GM19372 (cell line): ENCODE measurements around the gene S100A8.
"Not testable (repeated sequence)": the region's sequence is repeated elsewhere in the genome, so short reads cannot be mapped to it uniquely, and the experiment has no call there.

Experiments
- ATAC-seq: cut with Tn5 transposase; IDR thresholded peaks from one replicate; pipeline ENCODE4 v1.9.1; 2021; ENCODE audit warnings: mild to moderate bottlenecking, low read depth, moderate library complexity; ENCODE audit not compliant: unreplicated experiment

S100A8 gene

DNA sequence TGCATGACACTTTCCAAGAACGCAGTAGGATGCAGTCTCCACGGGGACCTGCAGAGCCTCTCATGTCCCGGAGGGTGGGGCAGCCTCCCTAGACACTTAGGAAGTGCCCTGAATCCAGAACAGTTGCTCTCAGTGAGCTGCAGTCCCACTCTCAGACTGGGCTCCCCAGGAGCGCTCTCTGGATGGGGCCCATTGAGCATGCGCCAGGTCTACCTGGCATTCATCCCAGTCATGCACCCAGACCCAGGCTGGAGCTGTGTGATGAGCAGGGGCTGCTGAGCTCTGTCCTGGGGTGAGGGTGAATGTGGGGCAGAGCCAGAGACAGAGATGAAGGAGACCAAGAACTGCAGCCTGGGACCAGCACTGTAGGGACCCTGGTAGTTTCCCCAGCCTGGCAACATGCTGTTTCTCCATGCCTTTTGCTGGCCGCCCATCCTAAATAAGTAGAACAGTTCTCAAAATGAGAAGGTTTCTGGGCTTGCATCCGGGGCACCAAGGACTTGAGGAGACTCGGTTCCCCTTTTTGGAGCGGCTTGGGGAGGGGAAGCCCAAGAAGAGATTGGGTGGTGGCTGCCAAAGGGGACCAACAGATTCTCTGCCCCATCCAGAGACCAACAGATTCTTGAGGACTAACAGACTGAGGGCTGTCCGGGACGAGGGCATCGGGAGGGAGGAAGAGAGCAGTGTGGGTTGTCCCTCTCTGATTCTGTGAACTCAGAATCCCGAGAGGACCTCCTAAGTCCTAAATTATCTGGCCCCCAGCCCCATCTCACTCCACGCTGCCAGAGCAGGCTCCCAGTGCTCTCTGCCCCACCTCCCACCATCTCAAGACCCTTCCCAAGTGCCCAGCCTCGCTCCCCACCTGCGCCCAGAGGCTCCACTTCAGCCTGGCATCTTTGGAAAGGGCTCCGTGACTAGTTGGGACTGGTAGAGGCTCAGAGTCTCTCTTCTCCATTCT is 41.2 kb downstream of the S100A8 start:
- no peak for ATAC-seq

DNA sequence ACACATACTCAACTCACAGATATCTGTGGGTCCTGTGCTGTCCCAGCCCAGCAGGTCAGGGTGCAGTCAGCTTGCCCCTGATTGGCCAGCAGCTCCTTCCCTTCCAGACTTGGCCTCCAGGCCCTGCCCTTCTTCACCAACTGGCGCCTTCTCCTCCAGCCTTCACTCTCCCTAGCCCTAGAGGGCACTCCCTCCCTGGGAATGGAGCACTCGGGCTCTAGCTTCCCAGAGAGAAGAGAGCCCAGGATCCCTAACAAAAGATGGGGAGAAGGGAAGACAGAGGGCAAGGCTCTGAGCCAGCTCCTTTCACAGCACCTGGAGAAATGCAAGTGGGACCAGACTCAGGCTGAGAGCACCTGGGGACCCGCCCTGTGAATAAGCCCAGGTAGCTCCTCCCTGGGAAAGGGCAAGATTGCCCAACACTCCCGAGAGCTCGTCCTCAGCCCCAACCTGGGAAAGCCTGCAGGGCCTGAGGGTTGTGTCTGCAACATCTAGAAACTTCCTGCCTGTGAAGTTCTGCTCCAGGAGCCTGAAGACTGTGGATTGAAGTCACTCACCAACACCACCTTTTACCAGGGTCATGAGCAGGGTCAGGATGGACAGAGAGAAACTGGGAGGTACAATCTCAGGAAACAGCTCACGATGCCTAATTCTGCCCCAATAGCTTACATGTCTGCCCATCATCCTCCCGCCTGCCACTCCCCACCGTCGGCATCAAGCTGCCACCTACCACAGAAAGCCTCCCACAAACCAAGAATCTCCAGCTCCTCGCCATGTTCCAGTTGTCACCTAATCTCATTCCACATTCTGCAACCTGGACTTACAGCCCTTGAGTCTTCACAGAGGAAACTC is 42.1 kb downstream of the S100A8 start, which contains the start of gene PGLYRP4:
Gene PGLYRP4, minus strand, starts transcription at position 331 of the 852 bp plus-strand sequence. CDS start 909 bp downstream, outside the sequence.
- ATAC-seq: no peak

- ATAC-seq: no peak
Measured at GRCh38 chr1:153347856-153348255, 43.0 kb downstream of the S100A8 start.

DNA sequence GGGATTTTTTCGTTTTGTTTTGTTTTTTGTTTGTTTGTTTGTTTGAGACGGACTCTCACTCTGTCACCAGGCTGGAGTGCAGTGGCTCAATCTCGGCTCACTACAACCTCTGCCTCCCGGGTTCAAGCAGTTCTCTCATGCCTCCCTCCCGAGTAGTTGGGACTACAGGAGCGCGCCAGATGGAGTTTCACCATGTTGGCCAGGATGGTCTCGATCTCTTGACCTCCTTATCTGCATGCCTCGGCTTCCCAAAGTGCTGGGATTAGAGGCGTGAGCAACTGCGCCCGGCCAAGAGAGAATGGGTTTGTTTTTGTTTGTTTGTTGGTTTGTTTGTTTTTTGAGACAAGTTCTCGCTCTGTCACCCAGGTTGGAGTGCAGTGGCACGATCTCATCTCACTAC is 43.8 kb downstream of the S100A8 start:
- not testable (repeated sequence) for ATAC-seq

- no peak for ATAC-seq
Measured at GRCh38 chr1:153346077-153346723, 44.7 kb downstream of the S100A8 start.

- no peak for ATAC-seq
Measured at GRCh38 chr1:153345187-153346076, 45.4 kb downstream of the S100A8 start.

GRCh38 chr1:153344718-153345025 is 46.2 kb downstream of the S100A8 start:
- no peak for ATAC-seq

- ATAC-seq: no peak
Measured at GRCh38 chr1:153343811-153344717, 46.8 kb downstream of the S100A8 start.

GRCh38 chr1:153343040-153343681 is 47.7 kb downstream of the S100A8 start:
- ATAC-seq: no peak

- ATAC-seq: no peak
Measured at GRCh38 chr1:153342178-153342577, 48.7 kb downstream of the S100A8 start.

DNA sequence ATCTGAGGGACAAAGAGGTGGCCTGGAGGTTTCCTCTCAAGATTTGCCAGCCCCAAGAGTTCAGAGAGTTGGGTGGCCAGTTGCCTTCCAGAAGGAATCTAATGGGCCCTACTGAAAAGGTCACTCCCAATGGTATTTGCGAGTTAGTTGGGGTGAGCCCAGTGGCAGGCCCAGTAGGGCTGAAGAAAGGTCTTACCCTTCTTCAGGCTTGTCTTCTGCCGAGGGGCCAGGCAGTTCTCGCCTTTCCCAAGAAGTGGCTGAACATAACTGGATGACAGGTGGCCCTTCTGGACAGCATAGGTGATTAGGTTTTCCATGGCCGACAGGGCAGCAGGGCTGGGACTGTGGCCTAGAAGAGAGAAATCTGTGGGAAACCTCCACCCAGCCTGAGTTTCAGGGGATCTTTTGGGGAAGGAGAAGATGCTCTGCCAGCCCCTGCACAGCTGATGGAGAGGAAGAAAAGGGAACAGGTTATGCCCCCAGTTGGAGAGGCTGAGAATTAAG is 49.4 kb downstream of the S100A8 start:
- no peak for ATAC-seq

DNA sequence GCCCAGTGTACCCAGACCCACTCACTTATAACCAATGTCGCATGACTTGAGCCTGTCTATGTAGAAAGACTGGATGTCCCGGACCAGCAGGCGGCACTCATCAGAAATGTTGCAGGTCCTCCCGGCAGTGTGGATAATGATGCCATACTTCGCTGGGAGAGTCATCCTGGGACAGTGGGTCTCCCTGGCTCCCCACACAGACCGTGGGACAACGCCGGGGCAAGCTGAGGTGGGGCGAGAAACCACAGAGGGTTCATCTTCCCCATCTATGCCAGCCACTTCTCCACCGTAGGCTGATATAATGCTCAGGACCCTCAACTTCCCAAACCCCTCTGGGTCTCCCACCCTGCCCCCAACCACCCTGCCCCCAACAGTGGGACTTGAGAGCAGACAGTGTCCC is 50.5 kb downstream of the S100A8 start:
- no peak for ATAC-seq
